ENCODE measurements around the gene MED13.
"Not testable (repeated sequence)": the region's sequence is repeated elsewhere in the genome, so short reads cannot be mapped to it uniquely, and the experiment has no call there.

MED13 gene

DNA sequence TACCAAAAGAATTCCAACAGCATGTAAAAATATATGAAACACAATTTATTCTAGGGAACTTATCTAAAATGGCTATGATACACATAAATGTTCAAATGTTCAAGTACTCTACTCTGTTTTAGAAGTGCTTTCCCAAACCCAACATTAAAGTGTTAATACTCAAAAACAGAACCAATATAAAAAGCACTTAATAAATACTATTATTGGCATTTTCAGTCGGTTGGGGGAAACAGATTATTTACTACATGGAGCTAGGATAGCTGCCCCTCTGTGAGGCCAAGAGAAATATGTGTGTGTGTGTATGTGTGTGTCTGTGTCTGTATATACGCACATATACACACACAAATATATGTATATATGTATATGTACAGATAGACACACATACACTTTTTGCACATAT is 169.7 kb downstream of the MED13 start:
- no peak overlapping the region for H4K8ac ChIP-seq (ENCODE audit: low read length)
- no peak overlapping the region for H3K14ac ChIP-seq (ENCODE audit: low read length in 2 of 2)
- H2BK5ac ChIP-seq (ENCODE audit: low read depth, low read length, poor library complexity, severe bottlenecking): no peak overlapping the region
- H3K4me1 ChIP-seq (ENCODE audit: control insufficient read depth, insufficient read depth, low read depth, low read length): no peaks in the 10 kb centered on the region
- no peaks in the 10 kb centered on the region for H3K27me3 ChIP-seq (ENCODE audit: control insufficient read depth in 1 of 2, insufficient read depth in 1 of 2, low read length in 2 of 2)
- DNase-seq: no peak
- no CpG with 5 or more reads among the region's 2 CpGs for WGBS
- H3K4me2 ChIP-seq (ENCODE audit: low read length, poor library complexity, severe bottlenecking): no peak overlapping the region
- H3K4ac ChIP-seq (ENCODE audit: low read depth in 1 of 2, low read length in 2 of 2): no peak overlapping the region
- no peaks in the 10 kb centered on the region for H3K9me3 ChIP-seq (ENCODE audit: control insufficient read depth, low read length)
- H3K23ac ChIP-seq (ENCODE audit: low read length in 2 of 2): no peak overlapping the region
- no peaks in the 10 kb centered on the region for H3K79me1 ChIP-seq (replicated peaks; ENCODE audit: low read length, poor library complexity, severe bottlenecking)
- peaks cover 10 to 60% of the 10 kb centered on the region in 2 experiments for H3K36me3 ChIP-seq (ENCODE audit: control insufficient read depth in 1 of 2, insufficient read depth in 2 of 2, low read depth in 1 of 2, low read length in 2 of 2)
- H2AFZ ChIP-seq (ENCODE audit: low read depth, low read length): no peak overlapping the region
- no peak overlapping the region for H2BK120ac ChIP-seq (ENCODE audit: low read depth, low read length)
- no peak overlapping the region for H3K18ac ChIP-seq (ENCODE audit: low read depth in 1 of 2, low read length in 2 of 2)
- no peak overlapping the region for H2BK12ac ChIP-seq (ENCODE audit: low read length in 2 of 2)
- H3K9ac ChIP-seq (ENCODE audit: low read length): no peak overlapping the region
- no peak overlapping the region for H3K27ac ChIP-seq (ENCODE audit: low read length, poor library complexity, severe bottlenecking)
- no peak overlapping the region for H2BK15ac ChIP-seq (ENCODE audit: low read depth, poor library complexity, severe bottlenecking)
- H4K91ac ChIP-seq (ENCODE audit: low read length): no peak overlapping the region
- H2AK5ac ChIP-seq (ENCODE audit: low read length, severe bottlenecking): no peak overlapping the region
- no peak overlapping the region for H3K4me3 ChIP-seq (ENCODE audit: insufficient read depth in 1 of 2, low read depth in 1 of 2, low read length in 2 of 2)

DNA sequence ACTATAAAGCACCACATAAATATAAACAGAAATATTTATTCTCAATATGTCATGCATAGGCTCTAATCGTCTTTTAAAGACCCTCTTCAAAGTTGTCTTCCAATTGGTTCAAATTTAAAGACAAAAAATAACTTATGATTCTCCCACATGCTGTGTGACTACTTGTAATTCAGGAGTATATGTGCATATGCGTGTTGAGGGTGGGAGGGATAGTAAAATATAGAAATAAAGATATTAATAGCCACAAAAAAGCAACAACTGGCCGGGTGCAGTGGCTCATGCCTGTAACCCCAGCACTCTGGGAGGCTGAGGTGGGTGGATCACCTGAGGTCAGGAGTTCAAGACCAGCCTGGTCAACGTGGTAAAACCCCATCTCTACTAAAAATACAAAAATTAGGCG is 170.8 kb downstream of the MED13 start:
- WGBS: 100% methylated on average over 3 of the region's 5 CpGs
- not testable (repeated sequence) for H3K27ac ChIP-seq (ENCODE audit: low read length, poor library complexity, severe bottlenecking); H2AFZ ChIP-seq (ENCODE audit: low read depth, low read length); H3K23ac ChIP-seq (ENCODE audit: low read length in 2 of 2); H3K9ac ChIP-seq (ENCODE audit: low read length); H3K4me2 ChIP-seq (ENCODE audit: low read length, poor library complexity, severe bottlenecking); H3K4me1 ChIP-seq (ENCODE audit: control insufficient read depth, insufficient read depth, low read depth, low read length); H3K27me3 ChIP-seq (ENCODE audit: control insufficient read depth in 1 of 2, insufficient read depth in 1 of 2, low read length in 2 of 2); H2BK5ac ChIP-seq (ENCODE audit: low read depth, low read length, poor library complexity, severe bottlenecking); H3K14ac ChIP-seq (ENCODE audit: low read length in 2 of 2); H3K79me1 ChIP-seq (replicated peaks; ENCODE audit: low read length, poor library complexity, severe bottlenecking); H4K91ac ChIP-seq (ENCODE audit: low read length); H3K18ac ChIP-seq (ENCODE audit: low read depth in 1 of 2, low read length in 2 of 2); DNase-seq; H3K9me3 ChIP-seq (ENCODE audit: control insufficient read depth, low read length); H2BK120ac ChIP-seq (ENCODE audit: low read depth, low read length); H3K4ac ChIP-seq (ENCODE audit: low read depth in 1 of 2, low read length in 2 of 2); H2AK5ac ChIP-seq (ENCODE audit: low read length, severe bottlenecking); H2BK15ac ChIP-seq (ENCODE audit: low read depth, poor library complexity, severe bottlenecking); H3K4me3 ChIP-seq (ENCODE audit: insufficient read depth in 1 of 2, low read depth in 1 of 2, low read length in 2 of 2); H4K8ac ChIP-seq (ENCODE audit: low read length); H2BK12ac ChIP-seq (ENCODE audit: low read length in 2 of 2)
- peaks cover 10 to 57% of the 10 kb centered on the region in 2 experiments for H3K36me3 ChIP-seq (ENCODE audit: control insufficient read depth in 1 of 2, insufficient read depth in 2 of 2, low read depth in 1 of 2, low read length in 2 of 2)
